GM18868 (cell line): ENCODE data around the gene PA2G4.
A peak's percentile ranks its signal among the peaks of the same experiment; 100 is the strongest.
"Not testable (repeated sequence)": the region's sequence is repeated elsewhere in the genome, so short reads cannot be mapped to it uniquely, and the experiment has no call there.

Source experiments
- ATAC-seq: cut with Tn5 transposase; IDR thresholded peaks from one replicate; pipeline ENCODE4 v1.9.1; 2021; ENCODE audit warnings: mild to moderate bottlenecking, moderate library complexity; ENCODE audit not compliant: unreplicated experiment

The PA2G4 gene

DNA sequence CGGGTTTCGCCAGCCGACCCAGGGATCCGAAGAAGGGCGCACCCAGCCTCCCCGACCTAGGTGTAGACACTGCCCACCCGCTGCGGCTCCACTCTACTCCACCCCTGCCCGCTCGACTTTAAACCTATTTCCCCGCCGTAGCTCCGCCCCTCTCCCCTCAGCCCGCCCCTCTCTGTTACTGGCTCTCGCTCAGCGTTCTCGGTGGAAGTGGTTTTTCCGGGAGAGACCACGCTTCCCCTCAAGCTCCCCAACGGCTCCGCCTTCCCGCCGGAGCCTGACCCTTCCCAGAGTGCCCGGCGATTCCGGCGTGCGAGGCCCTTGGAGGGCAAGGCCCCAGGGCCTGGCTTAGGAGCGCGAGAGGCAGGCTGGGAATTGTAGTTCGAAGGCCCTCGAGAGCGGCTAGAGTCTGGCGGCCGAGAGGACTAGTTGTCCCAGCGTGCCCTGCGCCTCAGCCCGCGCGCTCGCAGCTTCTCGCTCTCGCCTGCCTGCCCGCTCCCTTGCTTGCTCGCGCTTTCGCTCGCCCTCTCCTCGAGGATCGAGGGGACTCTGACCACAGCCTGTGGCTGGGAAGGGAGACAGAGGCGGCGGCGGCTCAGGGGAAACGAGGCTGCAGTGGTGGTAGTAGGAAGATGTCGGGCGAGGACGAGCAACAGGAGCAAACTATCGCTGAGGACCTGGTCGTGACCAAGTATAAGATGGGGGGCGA lies at the start of gene PA2G4:
Gene PA2G4, plus strand, starts transcription at position 451 of the 706 bp plus-strand sequence. Its CDS starts 179 bp downstream, at position 630.
- ATAC-seq: peak; percentile 93

DNA sequence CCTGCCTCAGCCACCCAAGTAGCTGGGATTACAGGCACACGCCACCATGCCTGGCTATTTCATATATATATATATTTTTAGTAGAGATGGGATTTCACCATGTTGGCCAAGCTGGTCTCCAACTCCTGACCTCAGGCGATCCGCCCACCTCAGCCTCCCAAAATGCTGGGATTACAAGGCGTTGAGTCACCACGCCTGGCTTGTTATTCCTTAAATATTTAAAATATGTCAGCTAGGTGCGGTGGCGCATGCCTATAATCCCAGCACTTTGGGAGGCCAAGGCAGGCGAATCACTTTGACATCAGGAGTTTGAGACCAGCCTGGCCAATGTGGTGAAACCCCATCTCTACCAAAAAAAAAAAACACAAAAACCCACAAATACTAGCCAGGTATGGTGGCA lies 44.4 kb upstream of the PA2G4 start:
- ATAC-seq: not testable (repeated sequence)

DNA sequence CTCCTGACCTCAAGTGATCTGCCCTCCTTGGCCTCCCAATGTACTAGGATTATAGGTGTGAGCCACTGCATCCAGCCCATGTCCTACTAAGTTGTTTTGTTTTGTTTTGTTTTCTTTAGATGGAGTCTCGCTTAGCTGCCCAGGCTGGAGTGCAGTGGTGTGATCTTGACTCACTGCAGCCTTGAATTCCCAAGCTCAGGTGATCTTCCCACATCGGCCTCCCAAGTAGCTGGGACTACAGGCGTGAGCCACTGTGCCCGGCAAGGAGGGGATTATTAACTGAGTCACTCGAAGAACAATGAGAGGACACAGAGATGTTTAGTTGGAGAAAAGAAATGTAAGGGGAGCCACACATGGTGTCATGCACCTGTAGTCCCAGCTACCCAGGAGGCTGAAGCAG lies 42.4 kb upstream of the PA2G4 start:
- no peak for ATAC-seq

DNA sequence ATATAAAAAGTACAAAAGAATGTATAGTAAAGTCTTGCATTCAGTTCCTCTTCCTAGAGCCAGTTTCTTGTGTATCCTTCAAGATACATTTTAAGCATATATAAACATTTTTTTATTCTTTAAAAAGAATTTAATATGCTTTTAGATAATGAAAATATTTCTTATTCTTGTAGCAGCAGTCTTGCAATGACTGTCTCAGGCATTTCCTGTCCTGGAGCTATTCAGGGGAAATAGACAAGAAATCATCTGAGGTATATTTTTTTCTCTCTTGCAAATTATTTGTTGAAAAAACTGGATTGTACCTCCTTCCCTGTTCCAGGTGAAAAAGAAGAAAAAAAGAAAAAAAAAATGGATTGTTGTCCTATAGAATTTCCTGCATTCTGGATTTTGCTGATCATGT lies 41.4 kb upstream of the PA2G4 start:
- no peak for ATAC-seq

DNA sequence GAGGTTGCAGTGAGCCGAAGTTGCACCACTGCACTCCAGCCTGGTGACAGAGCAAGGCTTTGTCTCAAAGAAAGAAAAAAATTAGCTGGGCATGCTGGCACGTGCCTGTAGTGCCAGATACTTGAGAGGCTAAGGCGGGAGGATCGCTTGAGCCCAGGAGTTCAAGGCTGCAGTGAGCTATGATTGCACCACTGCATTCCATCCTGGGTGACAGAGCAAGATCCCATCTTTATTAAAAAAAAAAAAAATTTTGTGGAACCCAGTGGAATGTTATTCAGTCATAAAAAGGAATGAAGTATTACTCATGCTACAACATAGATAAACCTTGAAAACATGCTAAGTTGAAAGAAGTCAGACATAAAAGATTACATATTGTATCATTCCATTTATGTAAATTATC lies 32.7 kb upstream of the PA2G4 start:
- ATAC-seq: no peak

DNA sequence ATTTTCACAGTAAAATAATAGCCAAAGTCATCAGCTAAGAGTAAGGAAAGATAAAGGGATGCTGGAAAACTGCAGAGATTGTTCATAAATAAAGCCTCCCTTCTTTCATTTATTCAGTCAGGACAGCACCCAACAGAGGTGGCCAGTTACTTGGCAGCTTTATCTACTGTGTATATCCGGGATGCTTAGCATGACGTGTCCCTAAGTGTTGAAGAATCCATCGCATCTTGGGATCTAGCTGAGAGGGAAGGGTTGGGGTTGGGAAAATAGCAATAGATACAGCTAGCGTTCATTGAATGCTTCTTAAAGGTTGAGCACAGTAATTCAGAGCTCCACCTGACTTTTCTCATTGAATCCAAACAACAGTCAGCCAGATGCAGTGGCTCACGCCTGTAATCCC lies 30.0 kb upstream of the PA2G4 start:
- ATAC-seq: no peak

DNA sequence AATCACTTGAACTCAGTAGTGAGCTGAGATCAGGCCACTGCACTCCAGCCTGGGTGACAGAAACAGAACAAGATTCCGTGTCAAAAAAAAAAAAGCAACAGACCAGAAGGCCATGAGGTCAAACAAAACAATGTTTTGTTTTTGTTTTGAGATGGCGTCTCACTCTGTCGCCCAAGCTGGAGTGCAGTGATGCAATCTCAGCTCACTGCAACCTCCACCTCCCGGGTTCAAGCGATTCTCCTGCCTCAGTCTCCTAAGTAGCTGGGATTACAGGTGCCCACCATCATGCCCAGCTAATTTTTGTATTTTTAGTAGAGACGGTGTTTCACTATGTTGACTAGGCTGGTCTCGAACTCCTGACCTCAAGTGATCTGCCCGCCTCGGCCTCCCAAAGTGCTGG lies 26.4 kb upstream of the PA2G4 start:
- ATAC-seq: not testable (repeated sequence)

DNA sequence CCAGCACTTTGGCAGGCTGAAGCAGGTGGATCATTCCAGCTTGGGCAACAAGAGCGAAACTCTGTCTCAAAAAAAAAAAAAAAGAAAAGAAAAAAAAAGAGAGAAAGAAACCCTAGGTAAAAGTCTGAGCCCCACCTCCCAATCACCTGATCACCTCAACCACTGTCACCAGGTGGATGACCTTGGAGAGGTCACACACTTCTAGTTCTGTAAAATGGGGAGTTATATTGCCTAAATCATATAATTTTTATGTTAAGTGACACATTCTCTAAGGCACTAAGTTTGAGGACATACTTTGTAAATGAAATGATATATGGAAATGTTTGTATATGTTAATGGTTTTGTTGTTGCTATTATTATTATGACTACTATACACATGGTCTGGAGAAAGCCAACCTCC lies 25.9 kb upstream of the PA2G4 start:
- no peak for ATAC-seq

DNA sequence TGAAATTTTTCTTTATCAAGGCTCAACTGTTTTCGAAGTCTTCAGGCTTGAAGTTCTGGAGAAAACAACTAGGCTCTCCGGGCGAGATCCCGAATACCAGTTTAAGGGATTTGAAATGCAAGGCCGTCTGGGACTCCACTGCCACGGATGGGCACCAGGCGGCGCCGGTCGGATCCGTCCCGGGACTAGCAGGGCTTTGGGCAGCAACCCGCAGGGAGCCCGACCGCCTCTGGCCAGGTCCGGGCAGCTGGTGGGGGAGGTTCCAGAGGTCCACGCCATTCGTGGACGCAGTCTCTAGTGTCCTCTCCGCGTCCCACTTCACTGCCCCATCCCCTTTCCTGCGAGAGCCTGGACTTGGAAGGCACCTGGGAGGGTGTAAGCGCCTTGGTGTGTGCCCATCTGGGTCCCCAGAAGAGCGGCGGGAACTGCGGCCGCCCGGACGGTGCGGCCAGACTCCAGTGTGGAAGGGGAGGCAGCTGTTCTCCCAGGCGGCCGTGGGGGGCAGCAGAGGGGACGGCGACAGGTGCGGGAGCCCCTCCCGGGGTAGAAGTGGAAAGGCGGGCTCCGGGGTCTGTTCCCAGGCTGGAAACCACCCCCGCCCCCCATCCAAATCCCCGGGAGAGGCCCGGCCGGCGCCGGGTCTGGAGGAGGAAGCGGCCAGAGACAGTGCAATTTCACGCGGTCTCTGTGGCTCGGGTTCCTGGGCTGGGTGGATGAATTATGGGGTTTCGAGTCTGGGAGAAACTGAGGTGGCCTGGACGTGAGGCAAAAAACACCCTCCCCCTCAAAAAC lies 25.2 kb upstream of the PA2G4 start:
- peak; percentile 70 for ATAC-seq

DNA sequence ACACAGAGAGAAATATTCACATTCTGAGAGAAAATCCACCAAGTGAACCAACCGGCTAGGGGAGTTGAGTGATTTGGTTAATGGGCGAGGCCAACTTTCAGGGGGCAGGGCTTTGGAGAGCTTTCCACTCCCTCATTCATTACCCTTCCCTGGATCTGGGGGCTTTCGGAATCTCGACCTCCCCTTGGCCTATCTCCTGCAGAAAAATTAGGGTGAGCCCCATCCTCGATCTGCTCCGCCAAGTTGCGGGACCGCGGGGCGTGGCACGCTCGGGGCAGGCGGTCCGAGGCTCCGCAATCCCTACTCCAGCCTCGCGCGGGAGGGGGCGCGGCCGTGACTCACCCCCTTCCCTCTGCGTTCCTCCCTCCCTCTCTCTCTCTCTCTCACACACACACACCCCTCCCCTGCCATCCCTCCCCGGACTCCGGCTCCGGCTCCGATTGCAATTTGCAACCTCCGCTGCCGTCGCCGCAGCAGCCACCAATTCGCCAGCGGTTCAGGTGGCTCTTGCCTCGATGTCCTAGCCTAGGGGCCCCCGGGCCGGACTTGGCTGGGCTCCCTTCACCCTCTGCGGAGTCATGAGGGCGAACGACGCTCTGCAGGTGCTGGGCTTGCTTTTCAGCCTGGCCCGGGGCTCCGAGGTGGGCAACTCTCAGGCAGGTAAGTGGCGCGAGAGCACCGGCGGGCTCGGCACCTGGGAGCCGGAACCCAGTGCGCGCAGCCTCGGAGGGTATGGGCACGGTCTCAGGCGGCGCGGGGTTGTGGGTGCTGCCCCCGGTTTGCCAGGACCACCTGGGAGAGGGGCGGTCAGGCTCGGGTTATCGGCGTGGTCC lies 24.4 kb upstream of the PA2G4 start, which contains the start of gene ERBB3:
Gene ERBB3, plus strand, starts transcription at position 443 of the 833 bp plus-strand sequence. Its CDS starts 136 bp downstream, at position 579.
- ATAC-seq: no peak

DNA sequence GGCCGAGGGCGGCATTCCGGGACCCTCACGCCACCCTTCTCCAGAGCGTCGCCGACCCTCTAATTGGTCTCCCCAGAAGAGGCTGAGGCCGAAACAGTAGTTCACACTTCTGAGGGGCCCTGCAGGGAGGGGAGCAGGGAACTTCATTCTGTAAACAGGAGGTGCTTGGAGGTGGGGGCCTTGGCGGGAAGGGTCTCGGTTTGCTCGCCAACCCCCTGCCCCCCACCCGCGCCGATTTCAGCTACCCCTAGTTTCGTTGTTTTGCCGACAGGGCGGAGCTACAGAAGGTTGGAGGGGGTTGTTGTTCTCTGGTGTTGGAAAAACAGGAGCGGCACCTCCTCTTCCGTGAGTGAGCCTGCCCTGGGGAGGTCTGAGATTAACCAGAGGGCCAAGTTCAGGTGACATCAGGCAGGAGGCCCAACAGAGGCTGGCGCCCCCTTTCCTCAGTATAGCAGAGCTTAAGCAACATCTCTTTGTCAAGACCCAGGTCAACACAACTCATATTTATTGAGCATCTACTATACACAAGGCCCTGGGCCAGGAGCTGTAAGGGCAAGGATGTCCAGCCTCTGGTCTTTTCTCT lies 23.7 kb upstream of the PA2G4 start:
- ATAC-seq: no peak

DNA sequence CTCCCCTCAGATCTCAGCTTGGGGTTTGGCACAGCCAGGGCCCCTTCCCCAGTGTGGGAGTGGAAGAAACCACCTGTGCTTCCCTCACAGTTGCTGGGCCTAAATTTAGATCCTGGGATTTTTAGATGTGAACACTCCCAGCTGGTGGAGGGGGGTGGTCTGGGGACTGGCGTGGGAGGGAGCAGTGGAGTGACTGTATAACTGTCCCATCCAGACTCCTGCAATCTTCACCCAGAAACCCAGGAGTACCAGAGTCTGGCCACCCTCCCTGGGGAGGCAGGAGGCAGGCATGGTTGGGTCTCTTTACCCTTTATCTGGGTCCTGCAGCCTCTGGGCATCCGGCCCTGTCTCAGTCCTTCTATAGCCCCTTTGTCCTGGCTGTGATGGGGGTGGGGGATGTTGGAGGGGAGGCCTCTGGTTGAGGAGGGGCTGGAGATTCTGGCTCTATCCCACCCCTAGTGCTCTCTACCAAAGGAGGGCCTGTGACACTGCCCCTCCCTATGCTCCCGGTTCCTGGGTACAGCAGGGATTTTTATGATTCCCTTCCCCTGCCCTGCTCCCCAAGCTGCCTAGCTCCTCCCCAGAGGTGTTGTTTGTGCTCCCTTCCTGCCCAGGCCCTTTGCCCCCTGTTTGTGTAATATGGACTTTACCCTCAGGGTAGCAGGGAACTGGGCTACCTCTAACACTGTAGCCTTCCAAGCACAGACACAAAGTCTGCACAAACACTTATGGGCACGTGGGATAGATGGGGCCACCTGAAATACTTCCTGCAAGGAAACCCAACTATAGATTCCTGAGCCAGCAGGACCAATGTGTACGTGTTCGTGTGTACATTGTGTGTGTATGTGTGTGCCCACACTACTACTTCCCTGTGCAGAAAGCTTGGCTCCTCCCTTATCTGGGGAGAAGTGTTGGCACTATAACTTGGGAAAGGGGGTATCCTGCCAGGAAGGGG lies 22.7 kb upstream of the PA2G4 start:
- no peak for ATAC-seq

DNA sequence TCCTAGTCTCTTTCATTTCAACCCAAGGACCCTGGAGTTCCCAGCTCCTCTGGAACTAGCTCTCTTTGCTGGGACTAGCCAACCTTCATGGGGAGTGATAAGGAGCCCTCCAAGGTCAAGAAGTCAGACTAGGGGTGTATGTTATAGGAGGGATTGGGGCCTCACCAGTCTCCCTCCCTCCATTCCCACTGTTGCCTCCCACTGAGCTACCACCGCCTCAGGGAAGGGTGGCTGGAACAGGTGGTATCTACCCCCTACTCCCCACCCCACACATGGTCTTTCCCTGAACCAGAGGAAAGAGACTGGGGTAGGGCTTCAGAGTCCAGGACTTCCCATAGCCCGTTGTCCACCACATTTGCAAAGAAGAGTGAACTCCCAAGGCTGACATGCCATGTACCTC lies 22.0 kb upstream of the PA2G4 start:
- no peak for ATAC-seq

DNA sequence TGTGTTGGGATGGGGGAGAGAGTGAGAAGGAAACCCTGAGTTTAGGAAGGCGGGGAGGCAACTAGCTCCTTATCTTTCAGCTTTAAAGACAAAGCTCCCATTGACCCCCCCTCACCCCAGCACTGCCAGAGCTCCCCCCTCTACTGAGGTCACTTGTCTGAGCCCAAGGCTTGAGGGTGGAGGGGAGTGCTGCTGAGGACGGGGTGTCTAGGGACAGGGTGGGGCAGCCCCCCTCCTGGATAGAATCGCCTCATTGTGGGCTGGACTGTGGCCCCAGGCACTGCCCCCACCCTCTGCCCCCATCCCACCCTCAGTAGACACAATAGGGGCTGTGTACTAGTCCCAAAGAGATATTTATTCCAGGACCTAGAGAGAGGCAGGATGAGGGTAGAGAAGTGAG lies 21.4 kb upstream of the PA2G4 start:
- ATAC-seq: no peak

DNA sequence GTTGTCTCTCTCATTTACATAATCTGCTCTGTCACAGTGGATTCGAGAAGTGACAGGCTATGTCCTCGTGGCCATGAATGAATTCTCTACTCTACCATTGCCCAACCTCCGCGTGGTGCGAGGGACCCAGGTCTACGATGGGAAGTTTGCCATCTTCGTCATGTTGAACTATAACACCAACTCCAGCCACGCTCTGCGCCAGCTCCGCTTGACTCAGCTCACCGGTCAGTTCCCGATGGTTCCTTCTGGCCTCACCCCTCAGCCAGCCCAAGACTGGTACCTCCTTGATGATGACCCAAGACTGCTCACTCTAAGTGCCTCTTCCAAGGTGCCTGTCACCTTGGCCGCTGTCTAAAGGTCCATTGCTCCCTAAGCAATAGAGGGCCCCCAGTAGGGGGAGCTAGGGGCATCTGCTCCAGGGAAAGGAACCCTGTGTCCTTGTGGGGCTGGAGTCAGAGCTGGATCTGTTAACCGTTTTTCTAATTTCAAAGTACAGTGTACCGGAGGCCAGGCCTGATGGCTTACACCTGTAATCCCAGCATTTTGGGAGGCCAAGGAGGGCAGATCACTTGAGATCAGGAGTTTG lies 19.3 kb upstream of the PA2G4 start:
- no peak for ATAC-seq

DNA sequence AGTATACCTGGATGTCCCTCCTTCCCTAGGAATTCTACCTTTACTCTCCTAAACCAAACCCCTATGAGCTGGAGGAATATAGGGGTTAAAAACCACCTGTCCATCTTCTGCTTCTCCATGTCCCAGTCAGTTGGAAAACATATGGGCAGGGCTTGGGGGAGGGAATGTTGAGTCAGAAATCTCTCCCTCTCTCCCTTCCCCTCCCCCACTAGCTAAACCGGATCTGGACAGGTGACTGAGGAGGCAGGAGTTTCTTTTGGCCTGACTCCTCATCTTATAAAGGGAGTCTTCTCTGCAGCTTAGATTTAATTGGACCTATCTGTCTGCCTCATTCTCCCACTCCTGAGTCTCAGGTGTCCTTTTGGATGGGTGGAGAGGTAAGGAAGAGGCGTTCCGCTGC lies 18.3 kb upstream of the PA2G4 start:
- ATAC-seq: no peak

DNA sequence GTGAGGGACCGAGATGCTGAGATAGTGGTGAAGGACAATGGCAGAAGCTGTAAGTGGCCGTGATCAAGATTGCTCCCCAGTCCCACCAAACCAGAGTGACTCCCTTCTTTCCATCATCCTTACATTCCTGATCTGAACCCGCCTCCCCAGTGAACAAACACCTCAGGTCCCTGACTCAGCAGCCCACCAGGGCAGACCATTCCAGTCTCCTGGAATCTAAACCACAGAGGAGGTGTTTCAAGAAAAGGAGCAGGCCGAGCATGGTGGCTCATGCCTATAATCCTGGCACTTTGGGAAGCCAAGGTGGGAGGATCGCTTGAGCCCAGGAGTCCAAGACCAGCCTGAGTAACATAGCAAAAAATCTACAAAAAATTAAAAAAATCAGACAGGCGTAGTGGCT lies 17.8 kb upstream of the PA2G4 start:
- no peak for ATAC-seq

DNA sequence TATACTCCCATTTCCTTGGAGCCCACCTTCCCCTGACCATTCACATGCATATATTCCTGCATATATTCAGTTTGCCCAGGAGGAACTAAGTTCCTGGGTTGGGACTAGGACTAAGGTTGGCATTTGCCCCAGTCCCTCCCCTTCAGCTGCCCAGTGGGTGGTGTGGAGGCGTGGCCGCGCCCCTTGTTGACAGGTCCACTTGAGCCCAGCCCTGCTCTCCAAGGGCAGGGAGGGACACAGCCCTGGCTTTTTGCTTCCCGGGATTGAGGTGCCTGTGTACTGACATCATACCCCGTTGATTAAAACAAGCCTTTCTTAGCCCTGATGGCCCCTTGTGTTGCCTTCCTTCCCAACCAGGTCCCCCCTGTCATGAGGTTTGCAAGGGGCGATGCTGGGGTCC lies 17.1 kb upstream of the PA2G4 start:
- no peak for ATAC-seq

DNA sequence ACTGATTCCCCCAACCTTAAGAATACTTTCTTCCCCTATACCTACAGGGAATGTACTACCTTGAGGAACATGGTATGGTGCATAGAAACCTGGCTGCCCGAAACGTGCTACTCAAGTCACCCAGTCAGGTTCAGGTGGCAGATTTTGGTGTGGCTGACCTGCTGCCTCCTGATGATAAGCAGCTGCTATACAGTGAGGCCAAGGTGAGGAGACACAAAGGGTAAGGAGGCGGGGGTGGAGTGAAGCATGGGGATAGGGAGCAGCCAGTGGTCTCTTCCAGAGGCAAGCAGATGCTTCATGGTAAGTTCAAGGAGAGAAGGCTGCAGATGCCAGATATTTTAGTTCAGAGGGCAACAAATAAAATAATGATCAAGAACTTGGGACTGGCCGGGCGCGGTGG lies 6.6 kb upstream of the PA2G4 start:
- no peak for ATAC-seq

DNA sequence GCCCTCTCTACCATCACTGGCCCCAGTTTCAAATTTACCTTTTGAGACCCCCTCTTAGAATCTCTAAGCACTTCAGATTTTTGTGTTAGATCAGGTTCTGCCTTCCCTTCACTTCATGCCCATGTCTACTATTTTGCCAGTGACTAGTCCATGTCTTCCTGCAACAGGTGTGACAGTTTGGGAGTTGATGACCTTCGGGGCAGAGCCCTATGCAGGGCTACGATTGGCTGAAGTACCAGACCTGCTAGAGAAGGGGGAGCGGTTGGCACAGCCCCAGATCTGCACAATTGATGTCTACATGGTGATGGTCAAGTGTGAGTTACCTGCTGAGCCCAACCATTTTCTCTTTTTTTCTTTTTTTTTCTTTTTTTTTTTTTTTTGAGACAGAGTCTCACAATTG lies 5.8 kb upstream of the PA2G4 start:
- ATAC-seq: no peak
